HG03139 (cell line): ENCODE data around the gene DLX4.

Source experiments
- ATAC-seq: cut with Tn5 transposase; IDR thresholded peaks from one replicate; pipeline ENCODE4 v1.9.1; 2021; ENCODE audit not compliant: unreplicated experiment

DLX4 gene

GRCh38 chr17:49986396-49987289 lies 17.7 kb downstream of the DLX4 start:
- ATAC-seq: no peak

GRCh38 chr17:49987290-49987585 lies 18.2 kb downstream of the DLX4 start:
- no peak for ATAC-seq

GRCh38 chr17:49987681-49988441 lies 18.9 kb downstream of the DLX4 start:
- no peak for ATAC-seq

DNA sequence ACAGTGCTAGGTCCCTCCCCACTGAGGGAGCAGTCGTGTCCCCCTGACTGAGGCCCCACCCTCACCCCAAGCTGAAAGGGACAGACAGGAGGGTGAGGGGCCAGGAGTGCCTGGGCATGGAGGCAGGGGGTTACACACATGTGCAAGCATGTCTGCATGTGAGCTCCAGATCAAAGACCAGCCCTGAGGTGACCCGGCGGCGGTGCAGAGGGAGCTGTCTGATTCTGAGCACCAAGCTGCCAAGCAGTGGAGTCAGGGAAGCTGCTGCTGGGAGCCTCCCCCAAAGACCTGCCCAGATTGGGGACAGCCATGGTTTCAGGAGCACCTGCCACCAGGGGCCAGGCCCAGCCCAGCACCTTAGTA lies 20.5 kb downstream of the DLX4 start:
- ATAC-seq: no peak

GRCh38 chr17:49990331-49990730 lies 21.3 kb downstream of the DLX4 start:
- no peak for ATAC-seq

- no peak for ATAC-seq
Measured at GRCh38 chr17:49990921-49991320, 21.9 kb downstream of the DLX4 start.

GRCh38 chr17:49991409-49991808 lies 22.4 kb downstream of the DLX4 start:
- no peak for ATAC-seq

- ATAC-seq: no peak
Measured at GRCh38 chr17:49992191-49992932, 23.4 kb downstream of the DLX4 start.

GRCh38 chr17:49992933-49993422 lies 24.0 kb downstream of the DLX4 start:
- no peak for ATAC-seq

DNA sequence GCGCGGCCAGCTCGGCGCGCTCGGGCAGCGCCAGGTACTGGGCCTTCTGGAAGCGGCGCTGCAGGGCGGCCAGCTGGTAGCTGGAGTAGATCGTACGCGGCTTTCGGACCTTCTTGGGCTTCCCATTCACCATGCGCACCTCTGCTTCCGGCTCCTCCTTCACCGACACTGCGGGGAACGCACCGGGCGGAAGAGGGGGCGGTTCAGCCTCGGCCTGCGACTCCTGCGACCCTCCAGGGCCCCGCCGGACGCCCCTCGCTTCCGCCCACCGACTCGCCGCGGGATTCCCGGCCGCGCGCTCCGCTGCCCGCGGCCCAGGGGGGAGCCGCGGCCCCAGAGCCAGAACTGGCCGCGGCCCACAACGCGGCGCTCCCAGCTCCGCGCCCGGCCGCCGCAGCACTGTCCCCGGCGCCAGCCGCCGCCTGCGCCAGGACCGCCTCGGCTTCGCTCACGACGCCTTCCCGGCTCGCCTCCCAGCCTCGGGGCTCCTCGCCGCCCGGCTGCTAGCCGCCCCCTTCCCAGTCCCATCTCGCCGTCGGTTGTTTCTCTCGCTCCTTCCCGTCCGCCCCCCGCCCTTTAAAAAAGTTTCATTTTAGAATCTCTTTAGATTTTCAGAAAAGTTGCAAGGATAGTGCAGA lies 24.6 kb downstream of the DLX4 start:
- no peak for ATAC-seq

GRCh38 chr17:49994085-49995054 lies 25.4 kb downstream of the DLX4 start:
- ATAC-seq: no peak

DNA sequence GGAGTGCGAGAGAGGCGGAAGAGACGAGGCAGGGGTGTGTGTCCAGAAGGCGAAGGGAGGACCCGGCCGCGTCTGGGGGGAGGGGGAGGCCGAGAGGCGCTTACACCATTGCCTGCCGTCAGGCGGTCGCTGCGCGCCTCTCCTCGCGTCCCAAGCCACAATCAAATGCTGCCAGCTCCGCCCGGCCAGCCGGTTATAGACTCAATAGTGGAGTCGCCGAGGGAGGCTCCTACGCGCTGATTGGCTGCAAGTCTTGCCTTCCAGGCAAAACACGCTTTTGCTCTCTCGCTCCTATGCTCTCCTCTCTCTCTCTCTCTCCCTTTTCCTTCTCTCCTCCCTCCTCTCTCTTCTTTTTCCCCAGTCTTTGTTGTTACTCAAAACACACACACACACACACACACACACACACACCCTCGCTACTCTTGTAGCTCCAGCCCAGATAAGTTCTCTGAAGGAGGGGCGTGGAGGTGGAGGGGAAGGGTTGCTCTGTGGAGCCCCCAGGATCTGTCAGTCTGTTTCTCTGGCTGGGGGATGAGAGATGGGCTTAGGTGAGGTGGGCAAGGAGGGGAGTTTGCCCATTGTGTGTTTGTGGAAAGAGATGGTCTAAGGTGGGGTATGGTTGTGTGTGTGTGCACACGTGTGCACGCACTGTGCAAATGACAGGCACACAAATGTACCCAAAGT lies 26.2 kb downstream of the DLX4 start, which contains the start of gene DLX3:
DLX3 (minus strand) TSS at position 170 of the 684 bp plus-strand sequence. CDS start 226 bp downstream, outside the sequence.
- no peak for ATAC-seq

- no peak for ATAC-seq
Measured at GRCh38 chr17:49996121-49996494, 27.1 kb downstream of the DLX4 start.

DNA sequence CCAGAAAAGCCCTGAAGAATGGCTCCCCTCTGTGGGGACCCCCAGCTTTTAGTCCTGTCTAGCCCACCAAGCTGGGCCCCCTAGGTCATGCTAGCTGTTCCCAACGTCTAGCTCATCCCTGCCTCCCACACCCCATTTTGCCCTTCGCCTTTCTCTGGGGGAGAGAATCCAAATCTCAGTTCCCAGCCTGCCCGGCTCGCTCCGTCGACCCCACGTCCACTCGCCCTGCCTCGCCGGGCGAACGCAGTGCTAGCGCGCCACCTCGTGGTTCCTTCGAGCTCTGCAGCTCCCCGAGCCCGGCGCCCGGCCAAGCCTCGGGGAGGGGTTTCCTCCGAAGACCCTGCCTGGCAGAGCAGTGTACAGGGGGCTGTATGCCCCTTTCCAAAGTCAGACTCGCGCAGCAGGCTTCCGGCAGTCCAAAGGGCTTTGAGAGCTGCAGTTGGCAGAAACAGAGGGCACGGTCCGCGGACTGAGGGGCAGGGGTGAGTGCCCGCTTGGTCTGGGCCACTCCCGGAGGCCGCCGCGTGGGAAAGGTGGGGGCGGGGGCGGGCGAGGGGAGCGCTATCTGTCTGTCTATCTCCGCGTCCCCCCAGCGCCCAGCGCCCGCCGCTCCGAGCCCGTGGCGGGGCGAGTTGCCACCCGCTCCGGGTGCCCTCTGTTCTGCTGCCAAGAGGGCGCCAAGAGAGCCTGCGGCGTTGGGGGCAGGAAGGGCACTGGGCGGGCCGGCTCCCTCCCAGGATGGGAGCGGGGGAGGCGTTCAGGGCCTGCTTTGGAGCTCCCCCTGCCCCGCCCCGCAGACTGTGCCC lies 27.7 kb downstream of the DLX4 start:
- ATAC-seq: no peak

GRCh38 chr17:49997301-49997650 lies 28.3 kb downstream of the DLX4 start:
- no peak for ATAC-seq

DNA sequence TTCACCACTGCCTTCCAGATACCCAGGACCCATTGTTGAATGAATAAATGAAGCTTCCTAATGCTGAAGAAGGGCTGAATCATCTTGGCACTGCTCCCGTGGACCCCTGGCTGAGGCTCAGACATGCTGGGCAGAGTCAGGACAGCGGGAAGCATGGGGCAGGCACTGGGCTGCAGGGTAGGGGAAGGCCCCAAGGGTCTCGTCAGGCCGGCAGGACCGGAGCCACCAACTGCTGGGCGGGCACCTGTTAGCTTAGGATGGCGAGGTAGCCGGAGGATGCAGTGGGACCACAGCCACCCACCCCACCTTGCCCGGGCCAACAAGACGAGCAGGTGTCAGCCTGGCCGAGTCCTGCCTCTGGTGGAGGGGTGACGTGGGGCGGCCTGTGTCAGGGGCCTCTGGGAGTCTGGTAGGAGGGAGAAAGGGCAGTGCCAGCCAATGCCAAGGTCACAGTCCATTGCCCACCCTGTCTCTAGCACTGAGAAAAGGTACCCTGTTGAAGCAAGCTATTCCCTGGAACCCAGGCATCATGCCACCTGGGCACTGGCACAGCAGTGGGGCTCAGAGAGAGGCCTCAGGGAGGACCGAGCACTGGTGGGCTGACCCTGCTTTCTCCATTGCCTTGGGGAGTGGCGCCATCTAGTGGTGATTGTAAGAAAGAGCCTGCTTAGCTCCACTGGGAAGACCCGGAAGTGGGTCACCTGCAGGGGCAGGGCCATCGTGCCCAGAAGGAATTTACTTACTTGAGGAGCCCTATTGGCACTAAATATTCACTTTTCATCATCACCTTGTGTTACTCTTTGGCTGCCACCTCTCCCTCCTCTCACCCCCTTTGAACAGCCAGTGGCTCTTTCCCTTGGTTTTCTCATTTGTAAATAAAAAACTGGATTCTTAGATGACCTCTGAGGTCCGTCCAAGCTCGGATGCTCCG lies 29.0 kb downstream of the DLX4 start:
- no peak for ATAC-seq

GRCh38 chr17:49998836-49999511 lies 30.0 kb downstream of the DLX4 start:
- no peak for ATAC-seq
